Nephron progenitor cell (in vitro differentiated cells): ENCODE results near the gene WIPF2.

Experiments used
- DNase-seq: peaks from one replicate; pipeline ENCODE4 v3.0.0; 2021
- H3K27ac Mint-ChIP-seq: 2 replicates; pipeline ENCODE4 v1.8.0; 2021; ENCODE audit warnings: mild to moderate bottlenecking, moderate library complexity, mixed read lengths
- H3K27me3 Mint-ChIP-seq: 2 replicates; pipeline ENCODE4 v1.8.0; 2021; ENCODE audit warnings: mild to moderate bottlenecking, low read depth, mixed read lengths; ENCODE audit not compliant: poor library complexity
- H3K36me3 Mint-ChIP-seq: 2 replicates; pipeline ENCODE4 v1.8.0; 2021; ENCODE audit warnings: low read depth, mixed read lengths
- H3K4me1 Mint-ChIP-seq: 2 replicates; pipeline ENCODE4 v1.8.0; 2021; ENCODE audit warnings: mixed read lengths
- H3K4me3 Mint-ChIP-seq: 2 replicates; pipeline ENCODE4 v1.8.0; 2021; ENCODE audit warnings: mild to moderate bottlenecking, moderate library complexity, mixed read lengths
- H3K9me3 Mint-ChIP-seq: 2 replicates; pipeline ENCODE4 v1.8.0; 2021; ENCODE audit warnings: mild to moderate bottlenecking, moderate library complexity, mixed read lengths
- CTCF ChIP-seq: fragments of 200-600 bp; sonication (generic); IDR thresholded peaks from 2 replicates; pipeline ENCODE4 v1.5.0; 2021; ENCODE audit warnings: antibody characterized with exemption

Gene WIPF2

GRCh38 chr17:40331743-40332641 is 112.9 kb downstream of the WIPF2 start:
- H3K27ac Mint-ChIP-seq, result no peak overlapping the region
- no peak for TF ChIP-seq CTCF
- H3K4me1 Mint-ChIP-seq, result peaks cover 69% of the 10 kb centered on the region
- H3K4me3 Mint-ChIP-seq, result no peak overlapping the region
- H3K27me3 Mint-ChIP-seq, result no peaks in the 10 kb centered on the region
- H3K9me3 Mint-ChIP-seq, result no peaks in the 10 kb centered on the region
- H3K36me3 Mint-ChIP-seq, result peaks cover 34% of the 10 kb centered on the region
- no peak for DNase-seq
